GM19438 (cell line): ENCODE results near the gene GDA.

Source experiments
- ATAC-seq: cut with Tn5 transposase; IDR thresholded peaks from one replicate; pipeline ENCODE4 v1.9.1; 2021; ENCODE audit warnings: low read depth; ENCODE audit not compliant: unreplicated experiment

Gene GDA

GRCh38 chr9:72149231-72149975, at the start of gene GDA:
TSS of gene GDA (plus strand) at chr9:72149440. CDS start at chr9:72149560, 120 bp downstream.
- ATAC-seq = no peak

- ATAC-seq = no peak
These were observed 46.7 kb upstream of the GDA start for GRCh38 chr9:72102520-72102919.

- no peak for ATAC-seq
These were observed 36.2 kb upstream of the GDA start for GRCh38 chr9:72113056-72113455.

- ATAC-seq = no peak
These were observed 29.4 kb upstream of the GDA start for GRCh38 chr9:72119853-72120252.

GRCh38 chr9:72124947-72125346, 24.3 kb upstream of the GDA start:
- no peak for ATAC-seq

DNA sequence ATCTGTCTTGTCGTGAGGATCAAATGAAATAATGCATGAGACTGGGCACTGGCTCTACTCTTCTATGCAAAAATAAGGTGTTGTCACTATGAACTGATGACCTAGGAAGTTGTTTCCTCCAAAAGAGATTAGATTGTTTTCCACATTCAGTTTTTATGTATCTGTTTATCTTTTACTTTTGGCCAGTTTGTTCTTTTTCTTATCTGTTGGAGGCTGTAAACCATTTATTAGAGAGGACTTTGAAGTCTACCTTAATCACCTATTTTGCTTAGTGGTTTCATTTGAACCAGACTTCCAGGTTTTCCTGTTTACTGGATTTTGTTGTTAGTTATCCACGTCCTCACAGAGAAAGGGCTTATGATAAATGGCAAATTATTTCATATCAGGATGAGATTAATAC, 21.5 kb upstream of the GDA start:
- ATAC-seq = no peak

DNA sequence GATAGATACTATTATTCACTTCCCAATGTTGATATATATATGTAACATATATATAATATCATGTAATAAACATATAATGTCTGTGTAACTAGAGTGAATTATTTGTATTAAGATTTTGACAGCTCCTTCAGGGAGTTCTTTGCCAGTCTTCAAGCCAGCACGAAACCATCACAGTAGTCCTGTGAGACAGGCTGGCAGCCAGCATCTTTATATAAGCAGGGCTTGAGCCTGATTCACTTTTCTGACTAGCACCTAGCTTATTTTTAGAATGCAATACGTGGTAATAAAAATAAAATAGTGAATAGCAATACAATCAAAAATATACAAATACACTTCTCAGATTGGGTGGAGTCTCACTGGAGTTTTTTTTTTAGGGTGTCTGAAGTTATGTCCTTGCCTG, 20.7 kb upstream of the GDA start:
- ATAC-seq = no peak

- ATAC-seq = no peak
These were observed 19.7 kb upstream of the GDA start for GRCh38 chr9:72129271-72130156.

- no peak for ATAC-seq
These were observed 18.9 kb upstream of the GDA start for GRCh38 chr9:72130321-72130720.

DNA sequence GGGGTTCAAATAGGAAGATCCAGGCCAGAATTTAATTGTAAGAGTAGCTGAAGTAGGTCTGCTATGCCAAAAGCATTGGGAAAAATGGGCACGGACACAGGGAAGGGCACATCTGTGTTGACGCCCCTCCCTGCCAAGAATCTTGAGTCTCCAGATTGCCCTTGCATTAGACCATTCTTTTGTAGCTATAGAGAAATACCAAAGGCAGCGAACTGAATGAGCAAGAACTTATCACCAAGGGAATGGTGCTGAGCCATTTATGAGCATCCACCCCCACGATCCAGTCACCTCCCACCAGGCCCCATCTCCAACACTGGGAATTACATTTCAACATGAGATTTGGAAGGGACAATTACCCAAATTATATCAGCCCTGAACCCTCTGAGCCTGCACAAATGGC, 18.0 kb upstream of the GDA start:
- ATAC-seq = no peak

DNA sequence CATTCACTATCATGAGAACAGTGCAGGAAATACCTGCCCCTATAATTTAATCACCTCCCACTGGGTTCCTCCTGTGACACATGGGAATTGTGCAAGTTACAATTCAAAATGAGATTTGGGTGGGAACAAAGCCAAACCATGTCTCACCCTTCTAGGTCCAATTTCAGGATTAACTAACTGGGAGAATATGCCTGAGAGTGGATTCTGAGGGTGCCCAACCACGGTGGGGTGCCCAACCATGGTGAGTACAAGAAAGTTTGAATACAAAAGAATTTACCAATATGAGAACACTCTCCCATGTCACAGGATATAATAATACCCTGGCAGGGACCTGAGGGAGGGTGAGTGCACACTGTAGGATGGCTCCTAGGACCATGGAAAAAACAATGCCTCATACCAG, 17.2 kb upstream of the GDA start:
- no peak for ATAC-seq

GRCh38 chr9:72133365-72134035, 15.7 kb upstream of the GDA start:
- no peak for ATAC-seq

DNA sequence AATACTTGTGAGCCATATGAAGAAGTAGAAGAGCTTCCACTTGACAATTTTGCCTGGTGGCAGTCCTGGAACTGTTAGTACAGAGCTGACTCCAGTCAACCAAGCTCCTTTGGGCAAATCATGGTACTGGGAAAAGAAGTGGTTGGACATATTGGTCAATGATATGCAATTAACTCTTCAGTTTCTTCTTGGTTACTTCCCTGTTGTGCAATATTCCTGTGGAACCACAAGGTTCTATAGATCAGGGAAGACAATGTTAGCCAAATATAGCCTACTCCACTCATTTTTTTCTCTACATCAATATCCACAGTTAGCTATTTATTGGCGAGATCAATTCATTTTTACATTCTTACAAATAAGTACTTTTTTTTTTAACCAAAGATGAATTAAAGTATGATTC, 14.4 kb upstream of the GDA start:
- ATAC-seq = no peak

- ATAC-seq = no peak
These were observed 11.4 kb upstream of the GDA start for GRCh38 chr9:72137697-72138365.

DNA sequence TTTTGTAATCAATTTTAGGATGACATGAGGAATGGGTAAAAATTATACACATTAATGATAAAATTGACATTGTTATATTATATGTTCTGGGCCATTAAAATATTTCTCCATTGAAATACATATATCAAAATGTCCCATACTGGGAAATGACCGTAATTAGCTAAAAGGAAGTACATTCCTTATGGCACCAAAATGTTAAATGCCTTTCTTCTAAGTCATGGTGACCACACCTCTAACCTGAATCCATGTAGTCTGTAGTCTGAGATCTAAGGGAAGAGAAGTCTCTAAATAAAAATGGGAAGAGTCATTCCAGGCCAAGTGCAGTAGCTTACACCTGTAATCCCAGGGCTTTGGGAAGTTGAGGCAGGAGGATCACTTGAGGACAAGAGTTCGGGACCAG, 10.0 kb upstream of the GDA start:
- no peak for ATAC-seq

GRCh38 chr9:72140586-72140985, 8.7 kb upstream of the GDA start:
- no peak for ATAC-seq

- ATAC-seq = no peak
These were observed 7.8 kb upstream of the GDA start for GRCh38 chr9:72141484-72141883.

DNA sequence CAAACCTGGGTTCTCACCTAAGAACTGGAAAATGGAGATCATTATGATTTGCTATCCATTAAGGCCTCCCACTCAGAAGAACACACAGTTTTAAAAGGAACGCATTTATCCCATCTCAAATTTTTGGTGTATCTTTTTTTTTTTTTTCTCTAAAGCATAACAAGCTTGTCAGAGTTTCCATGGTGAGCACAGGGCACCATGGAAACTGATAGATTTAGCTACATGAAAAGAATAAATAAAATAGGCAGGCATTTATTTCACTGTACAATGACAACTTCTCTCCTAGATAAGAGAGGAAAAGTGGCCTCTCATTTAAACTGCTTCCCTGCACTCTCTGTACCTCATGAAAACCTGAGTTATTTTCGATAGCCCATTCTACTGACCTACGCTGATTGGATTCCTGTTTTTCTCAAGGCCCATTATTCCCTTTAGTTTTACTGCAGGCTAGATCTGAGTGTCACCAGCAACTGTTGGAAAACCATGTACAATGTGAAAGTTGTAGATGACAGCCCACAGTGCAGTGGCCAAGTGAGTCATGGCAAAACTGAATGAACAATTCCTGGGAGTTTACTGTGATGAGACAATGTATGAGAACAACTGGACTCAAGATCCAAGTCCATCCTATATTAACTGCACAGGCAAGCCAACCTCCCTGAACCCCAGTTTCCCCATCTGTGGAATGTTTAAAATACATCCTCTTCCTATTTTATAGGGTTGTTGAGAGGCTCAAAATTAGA, 4.3 kb upstream of the GDA start:
- no peak for ATAC-seq

DNA sequence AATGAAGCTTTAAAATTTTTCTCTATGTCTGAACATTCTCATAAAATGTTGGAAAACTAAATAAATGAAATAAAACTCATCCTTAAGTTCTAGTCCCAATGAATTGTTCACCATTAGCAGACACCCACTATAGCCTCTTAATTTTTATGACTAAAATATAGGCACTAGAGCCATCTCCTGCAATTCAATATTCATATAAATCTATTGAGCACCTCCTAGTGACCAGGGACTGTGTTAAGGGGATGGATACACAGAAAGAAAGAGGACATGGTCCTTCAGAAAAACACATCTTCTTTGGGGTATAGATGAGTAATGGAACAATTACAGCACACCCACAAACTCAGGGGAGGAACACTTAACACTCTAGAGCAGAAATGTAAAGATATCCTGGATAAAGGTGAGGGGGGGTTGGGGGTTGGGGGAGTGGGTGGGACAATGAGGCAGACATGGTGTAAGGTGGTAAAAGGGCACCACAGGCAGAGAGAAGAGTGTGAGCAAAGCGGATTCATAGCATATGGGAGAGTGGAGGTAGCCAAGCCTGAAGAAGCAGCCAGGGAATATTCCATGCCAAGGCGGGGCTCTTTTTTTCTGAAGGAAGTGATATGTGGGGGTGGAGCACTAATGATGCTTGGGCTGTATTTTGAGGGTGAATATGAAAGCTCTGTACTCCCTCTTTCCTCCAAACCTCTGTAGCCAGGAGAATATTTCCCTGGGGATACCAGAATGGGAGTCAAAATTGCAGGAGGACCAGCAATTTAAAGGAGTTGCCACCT, 3.3 kb upstream of the GDA start:
- no peak for ATAC-seq
